HEK293 (cell line): ENCODE measurements around the gene ARPC1B.
A peak's percentile ranks its signal among the peaks of the same experiment; 100 is the strongest.

Experiments
- FEZF1 ChIP-seq: fragments of 450-650 bp; formaldehyde crosslinking; IDR thresholded peaks from 2 replicates; pipeline ENCODE4 v1.5.1; 2016; ENCODE audit warnings: missing biosample characterization, missing genetic modification characterization
- GLIS1 ChIP-seq: fragments of 450-650 bp; formaldehyde crosslinking; IDR thresholded peaks from 2 replicates; pipeline ENCODE4 v1.5.1; 2016; ENCODE audit warnings: missing biosample characterization, missing genetic modification characterization
- GLIS2 ChIP-seq: fragments of 450-650 bp; formaldehyde crosslinking; IDR thresholded peaks from 2 replicates; pipeline ENCODE4 v1.5.1; 2016; ENCODE audit warnings: missing biosample characterization, missing genetic modification characterization
- HIC1 ChIP-seq: fragments of 450-650 bp; formaldehyde crosslinking; IDR thresholded peaks from 2 replicates; pipeline ENCODE4 v1.5.1; 2016; ENCODE audit warnings: missing biosample characterization, missing genetic modification characterization
- KLF10 ChIP-seq: fragments of 450-650 bp; IDR thresholded peaks from 2 replicates; pipeline ENCODE4 v1.5.1; 2018; ENCODE audit warnings: missing biosample characterization, mild to moderate bottlenecking, missing genetic modification characterization
- KLF17 ChIP-seq: fragments of 450-650 bp; formaldehyde crosslinking; IDR thresholded peaks from 2 replicates; pipeline ENCODE4 v1.5.1; 2016; ENCODE audit warnings: missing biosample characterization, missing genetic modification characterization
- MYNN ChIP-seq: fragments of 450-650 bp; formaldehyde crosslinking; IDR thresholded peaks from 2 replicates; pipeline ENCODE4 v1.5.1; 2016; ENCODE audit warnings: missing biosample characterization, missing genetic modification characterization, borderline replicate concordance
- PATZ1 ChIP-seq: fragments of 450-650 bp; formaldehyde crosslinking; IDR thresholded peaks from 2 replicates; pipeline ENCODE4 v1.5.1; 2016; ENCODE audit warnings: missing biosample characterization, missing genetic modification characterization
- SP2 ChIP-seq: fragments of 450-650 bp; formaldehyde crosslinking; IDR thresholded peaks from 2 replicates; pipeline ENCODE4 v1.5.1; 2016; ENCODE audit warnings: missing biosample characterization, missing genetic modification characterization
- SP3 ChIP-seq: fragments of 450-650 bp; formaldehyde crosslinking; IDR thresholded peaks from 2 replicates; pipeline ENCODE4 v1.5.1; 2016; ENCODE audit warnings: missing biosample characterization, missing genetic modification characterization
- SP7 ChIP-seq: fragments of 450-650 bp; formaldehyde crosslinking; IDR thresholded peaks from 2 replicates; pipeline ENCODE4 v1.5.1; 2016; ENCODE audit warnings: missing biosample characterization, missing genetic modification characterization
- ZBTB1 ChIP-seq: fragments of 450-650 bp; formaldehyde crosslinking; IDR thresholded peaks from 2 replicates; pipeline ENCODE4 v1.5.1; 2016; ENCODE audit warnings: missing biosample characterization, missing genetic modification characterization
- ZBTB11 ChIP-seq: fragments of 450-650 bp; formaldehyde crosslinking; conservative IDR thresholded peaks from 2 replicates; pipeline ENCODE4 v1.5.1; 2016; ENCODE audit warnings: low read depth, missing biosample characterization, missing genetic modification characterization
- ZBTB20 ChIP-seq: fragments of 450-650 bp; formaldehyde crosslinking; IDR thresholded peaks from 2 replicates; pipeline ENCODE4 v1.5.1; 2016; ENCODE audit warnings: missing biosample characterization, missing genetic modification characterization
- ZBTB21 ChIP-seq: fragments of 450-650 bp; formaldehyde crosslinking; IDR thresholded peaks from 2 replicates; pipeline ENCODE4 v1.5.1; 2017; ENCODE audit warnings: missing biosample characterization, missing genetic modification characterization
- ZBTB26 ChIP-seq: fragments of 450-650 bp; formaldehyde crosslinking; optimal IDR thresholded peaks from 2 replicates; pipeline ENCODE3; 2016; ENCODE audit warnings: missing biosample characterization, mild to moderate bottlenecking, missing genetic modification characterization
- ZFP37 ChIP-seq: fragments of 450-650 bp; formaldehyde crosslinking; IDR thresholded peaks from 2 replicates; pipeline ENCODE4 v1.5.1; 2016; ENCODE audit warnings: missing biosample characterization, missing genetic modification characterization
- ZNF132 ChIP-seq: fragments of 450-650 bp; formaldehyde crosslinking; IDR thresholded peaks from 2 replicates; pipeline ENCODE4 v1.5.1; 2017; ENCODE audit warnings: missing biosample characterization, missing genetic modification characterization, borderline replicate concordance
- ZNF2 ChIP-seq: fragments of 450-650 bp; formaldehyde crosslinking; IDR thresholded peaks from 2 replicates; pipeline ENCODE4 v1.5.1; 2016; ENCODE audit warnings: missing biosample characterization, missing genetic modification characterization
- ZNF211 ChIP-seq: fragments of 450-650 bp; formaldehyde crosslinking; IDR thresholded peaks from 2 replicates; pipeline ENCODE4 v1.5.1; 2016; ENCODE audit warnings: low read depth, missing biosample characterization, missing genetic modification characterization
- ZNF24 ChIP-seq: fragments of 450-650 bp; formaldehyde crosslinking; IDR thresholded peaks from 2 replicates; pipeline ENCODE4 v1.5.1; 2016; ENCODE audit warnings: missing biosample characterization, missing genetic modification characterization
- ZNF248 ChIP-seq: fragments of 450-650 bp; formaldehyde crosslinking; IDR thresholded peaks from 2 replicates; pipeline ENCODE4 v1.5.1; 2017; ENCODE audit warnings: missing biosample characterization, missing genetic modification characterization
- ZNF423 ChIP-seq: fragments of 450-650 bp; formaldehyde crosslinking; IDR thresholded peaks from 2 replicates; pipeline ENCODE4 v1.5.1; 2016; ENCODE audit warnings: missing biosample characterization, missing genetic modification characterization
- ZNF600 ChIP-seq: fragments of 450-650 bp; formaldehyde crosslinking; IDR thresholded peaks from 2 replicates; pipeline ENCODE4 v1.5.1; 2016; ENCODE audit warnings: missing biosample characterization, missing genetic modification characterization
- ZNF629 ChIP-seq: fragments of 450-650 bp; formaldehyde crosslinking; IDR thresholded peaks from 2 replicates; pipeline ENCODE4 v1.5.1; 2017; ENCODE audit warnings: missing biosample characterization, missing genetic modification characterization
- ZNF654 ChIP-seq: fragments of 450-650 bp; formaldehyde crosslinking; IDR thresholded peaks from 2 replicates; pipeline ENCODE4 v1.5.1; 2016; ENCODE audit warnings: low read depth, missing biosample characterization, missing genetic modification characterization
- ZNF660 ChIP-seq: fragments of 450-650 bp; IDR thresholded peaks from 2 replicates; pipeline ENCODE4 v1.5.1; 2018; ENCODE audit warnings: missing biosample characterization, mild to moderate bottlenecking, missing genetic modification characterization
- ZNF670 ChIP-seq: fragments of 450-650 bp; formaldehyde crosslinking; IDR thresholded peaks from 2 replicates; pipeline ENCODE4 v1.5.1; 2016; ENCODE audit warnings: missing biosample characterization, missing genetic modification characterization, low read depth
- ZNF76 ChIP-seq: fragments of 450-650 bp; formaldehyde crosslinking; IDR thresholded peaks from 2 replicates; pipeline ENCODE4; 2016; ENCODE audit warnings: low read depth, missing biosample characterization, missing genetic modification characterization, borderline replicate concordance
- ZNF843 ChIP-seq: fragments of 450-650 bp; formaldehyde crosslinking; IDR thresholded peaks from 2 replicates; pipeline ENCODE4 v1.5.1; 2016; ENCODE audit warnings: missing biosample characterization, missing genetic modification characterization
- ZXDB ChIP-seq: fragments of 450-650 bp; formaldehyde crosslinking; IDR thresholded peaks from 2 replicates; pipeline ENCODE4 v1.5.1; 2016; ENCODE audit warnings: missing biosample characterization, missing genetic modification characterization

Gene ARPC1B

GRCh38 chr7:99325592-99326407, 48.7 kb upstream of the ARPC1B start, which contains the start of gene ARPC1A (continued):
- TF ChIP-seq ZXDB (tag by site-specific recombination) (peak; percentile 75), ZNF660 (tag by site-specific recombination) (peak; percentile 14; the same call in 1 of the 2 replicates), FEZF1 (no peak), ZNF132 (tag by site-specific recombination) (no peak), ZNF2 (tag by site-specific recombination) (0 out of 2 replicates have a peak, but pooled peaks have one; percentile 6), ZBTB21 (tag by site-specific recombination) (no peak), SP7 (tag by site-specific recombination) (peak; percentile 75), PATZ1 (tag by site-specific recombination) (peak; percentile 71), SP2 (tag by site-specific recombination) (peak; percentile 74), ZNF600 (peak; percentile 73; the same call in 1 of the 2 replicates), ZNF211 (no peak), ZBTB1 (tag by site-specific recombination) (no peak), GLIS1 (tag by site-specific recombination) (peak; percentile 86), ZBTB11 (tag by site-specific recombination) (peak; percentile 84), ZNF843 (peak; percentile 23; the same call in 1 of the 2 replicates), ZFP37 (tag by site-specific recombination) (peak; percentile 83), ZNF654 (no peak), ZBTB26 (tag by site-specific recombination) (peak; percentile 93), ZNF629 (peak; percentile 27; the same call in 1 of the 2 replicates), KLF10 (tag by site-specific recombination) (peak; percentile 16; the same call in 1 of the 2 replicates), GLIS2 (tag by site-specific recombination) (peak; percentile 63), ZNF24 (tag by site-specific recombination) (no peak; the same call in 1 of the 2 replicates), ZNF248 (tag by site-specific recombination) (no peak), HIC1 (tag by site-specific recombination) (peak; percentile 33; the same call in 1 of the 2 replicates), ZNF423 (no peak), ZBTB20 (peak; percentile 93), SP3 (tag by site-specific recombination) (no peak), MYNN (tag by site-specific recombination) (no peak), KLF17 (tag by site-specific recombination) (0 out of 2 replicates have a peak, but pooled peaks have one; percentile 37), ZNF670 (tag by site-specific recombination) (no peak), ZNF76 (tag by site-specific recombination) (no peak; the same call in 1 of the 2 replicates)
